Adrenal gland (tissue), 12 donors: ENCODE measurements around the gene RNF169. TPM values are rescaled to one million over a fixed set of nuclear protein-coding genes. Genes with fewer than 3 reads are reported as not detected.

Source experiments
- DNase-seq, 7 donors: peaks; one replicate each; pipeline ENCODE4 v3.0.0-alpha.2; 2019 to 2020
- H3K27ac ChIP-seq, 5 donors: fragments of 200-600 bp; sonication (generic) in 4 of 5; 1 replicate in 3 of 5; 2 replicates in 2 of 5; pipeline versions ENCODE4 v1.5.1 to v1.8.0; 2016 to 2020; ENCODE audit warnings: mild to moderate bottlenecking in 1 of 5
- H3K27me3 ChIP-seq: fragments of 200-600 bp; 2 replicates; pipeline ENCODE4 v1.8.0; 2021
- H3K36me3 ChIP-seq, 2 donors: fragments of 200-600 bp; replicated peaks in 1 of 2; 1 replicate in 1 of 2; 2 replicates in 1 of 2; pipeline versions ENCODE4 v1.5.1 to v1.8.0; 2018 to 2022
- H3K4me1 ChIP-seq, 2 donors: fragments of 200-600 bp; replicated peaks in 1 of 2; 1 replicate in 1 of 2; 2 replicates in 1 of 2; pipeline versions ENCODE4 v1.5.1 to v1.8.0; 2018 to 2021
- H3K4me3 ChIP-seq, 4 donors: fragments of 200-600 bp; sonication (generic) in 3 of 4; one replicate each; pipeline ENCODE4 v1.5.1; 2016 to 2018
- H3K9me3 ChIP-seq, 3 donors: fragments of 200-600 bp; sonication (generic) in 1 of 3; replicated peaks in 1 of 3; 1 replicate in 2 of 3; 2 replicates in 1 of 3; pipeline versions ENCODE4 v1.5.1 to v1.8.0; 2016 to 2021
- POLR2A ChIP-seq, 2 donors: fragments of 450-650 bp; IDR thresholded peaks; one replicate each; pipeline ENCODE4 v1.6.1; 2017; ENCODE audit warnings: antibody characterized with exemption in 2 of 2, mild to moderate bottlenecking in 2 of 2, moderate library complexity in 1 of 2
- WGBS, 4 donors: extraction: QIAGEN DNeasy Blood & Tissue Kit in 2 of 4; methylation state at CpG; one replicate each; pipeline versions ENCODE4 v1.1.5 to v1.1.7; 2013 to 2017; 5-methylcytosine and 5-hydroxymethylcytosine counted together
- intact Hi-C, 2 donors: fragments of 100-400 bp; cut with DNase I; formaldehyde crosslinking; loops; one replicate each; pipeline versions ENCODE4 v1.14.1 to v1.15.0; 2022 to 2023
- polyA plus RNA-seq, 3 donors: library from polyadenylated mRNA; stranded (reverse); fragments of 200-250 nt in 2 of 3; fragments of 350-450 nt in 1 of 3; fragmentation: Illumina TruSeq in 1 of 3; extraction: RNeasy Lipid Tissue Mini Kit (QIAGEN cat#74804) in 1 of 3; gene quantifications; one replicate each; pipeline ENCODE4 v1.2.3, GENCODE V29; 2013 to 2014
- total RNA-seq, 9 donors: library from RNA; depleted of rRNA in 4 of 9; stranded (reverse); fragments of >200 nt in 4 of 9; fragments of 120-200 nt in 1 of 9; fragmentation: NEBNext Ultra II Directional in 1 of 9; extraction: Animal tissue kit (Norgen Biotek cat#: 25700) in 1 of 9; gene quantifications; one replicate each; pipeline versions ENCODE4 v1.1.0 to v1.2.4, GENCODE V29; 2013 to 2023
- TF ChIP-seq, protein P1 (sequence below), 6 experiments: fragments of 450-650 bp in 4 of 6; fragments of 200-600 bp in 2 of 6; sonication (generic) in 1 of 6; IDR thresholded peaks; 1 replicate in 5 of 6; 2 replicates in 1 of 6; pipeline versions ENCODE4 v1.5.1 to v1.8.0; 2016 to 2021; ENCODE audit warnings: antibody characterized with exemption in 6 of 6, mild to moderate bottlenecking in 2 of 6, moderate library complexity in 1 of 6
- donor health status: healthy with polysubstance abuse.
- donor health status: Bipolar disorder and iron deficiency.
- donor health status: DM: yes; HTN: yes; CAD: no.
- donor health status: DM: no; HTN: no; CAD: no.
- donor health status: DM: no; HTN: no; CAD: no.
- donor health status: DM: yes; HTN: yes; CAD: no.

Gene RNF169
- total and polyA plus RNA-seq, 12 donors = 1.9 to 17.8 (median 11.0) TPM

DNA sequence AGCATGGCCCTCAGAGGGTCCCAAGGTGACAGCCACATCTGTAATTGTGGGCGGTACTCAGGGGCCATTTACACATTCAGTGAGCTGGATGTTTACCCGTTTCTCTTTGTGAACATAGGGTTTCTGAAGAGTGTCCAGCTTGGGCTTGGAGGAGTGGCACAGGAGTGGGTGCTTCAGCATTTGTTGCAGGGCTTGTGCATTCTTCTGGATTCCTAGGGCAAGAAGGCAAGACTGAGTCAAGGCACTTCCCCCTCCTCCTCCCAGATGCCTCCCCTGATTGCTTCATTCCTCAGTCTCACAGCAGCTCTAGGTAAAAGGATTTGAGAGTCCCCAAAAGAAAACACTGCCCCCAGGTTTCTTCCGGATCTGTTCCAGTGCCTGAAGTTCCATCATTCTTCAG, 95.4 kb downstream of the RNF169 start:
- WGBS, 4 donors = 93 to 100% (median 96%) methylated on average over 2 to 3 of the region's 3 CpGs
- no peak for TF ChIP-seq POLR2A (IDR thresholded peaks at IDR 0.05)
- intact Hi-C loops = no loop called here
- Histone ChIP-seq H3K36me3 (peaks cover 0 to 22% of the 10 kb centered on the region in 2 donors), H3K27ac (no peak overlapping the region), H3K4me1 (peaks cover 0 to 9% of the 10 kb centered on the region in 2 donors), H3K4me3 (no peak overlapping the region), H3K9me3 (no peaks in the 10 kb centered on the region), H3K27me3 (no peaks in the 10 kb centered on the region)
- no peak for DNase-seq

DNA sequence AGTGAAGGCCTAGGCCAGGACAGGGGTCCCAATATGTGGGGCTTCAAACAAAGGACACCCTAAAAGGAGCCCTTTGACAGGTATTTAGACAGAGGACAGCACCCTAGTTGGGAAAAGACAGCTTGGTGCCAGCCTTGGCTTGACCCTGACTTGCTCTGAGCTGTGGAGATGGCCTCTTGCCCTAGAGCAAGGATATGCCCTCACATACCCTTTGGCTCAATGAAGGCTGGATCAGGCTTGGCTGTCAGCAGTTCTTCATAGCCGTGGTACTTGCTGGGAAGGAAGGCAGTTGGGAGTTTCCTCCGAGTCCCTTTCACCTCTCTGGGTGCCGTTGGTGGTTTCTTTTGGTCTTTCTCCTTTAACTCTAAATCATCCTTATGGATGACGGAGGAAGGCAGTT, 96.2 kb downstream of the RNF169 start:
- Histone ChIP-seq H3K4me1 (peaks cover 0 to 5% of the 10 kb centered on the region in 2 donors), H3K27me3 (no peaks in the 10 kb centered on the region), H3K27ac (no peak overlapping the region), H3K4me3 (no peak overlapping the region), H3K36me3 (peaks cover 0 to 22% of the 10 kb centered on the region in 2 donors), H3K9me3 (no peaks in the 10 kb centered on the region)
- no peak for DNase-seq
- TF ChIP-seq POLR2A (IDR thresholded peaks at IDR 0.05) = no peak
- TF ChIP-seq, protein P1, sequence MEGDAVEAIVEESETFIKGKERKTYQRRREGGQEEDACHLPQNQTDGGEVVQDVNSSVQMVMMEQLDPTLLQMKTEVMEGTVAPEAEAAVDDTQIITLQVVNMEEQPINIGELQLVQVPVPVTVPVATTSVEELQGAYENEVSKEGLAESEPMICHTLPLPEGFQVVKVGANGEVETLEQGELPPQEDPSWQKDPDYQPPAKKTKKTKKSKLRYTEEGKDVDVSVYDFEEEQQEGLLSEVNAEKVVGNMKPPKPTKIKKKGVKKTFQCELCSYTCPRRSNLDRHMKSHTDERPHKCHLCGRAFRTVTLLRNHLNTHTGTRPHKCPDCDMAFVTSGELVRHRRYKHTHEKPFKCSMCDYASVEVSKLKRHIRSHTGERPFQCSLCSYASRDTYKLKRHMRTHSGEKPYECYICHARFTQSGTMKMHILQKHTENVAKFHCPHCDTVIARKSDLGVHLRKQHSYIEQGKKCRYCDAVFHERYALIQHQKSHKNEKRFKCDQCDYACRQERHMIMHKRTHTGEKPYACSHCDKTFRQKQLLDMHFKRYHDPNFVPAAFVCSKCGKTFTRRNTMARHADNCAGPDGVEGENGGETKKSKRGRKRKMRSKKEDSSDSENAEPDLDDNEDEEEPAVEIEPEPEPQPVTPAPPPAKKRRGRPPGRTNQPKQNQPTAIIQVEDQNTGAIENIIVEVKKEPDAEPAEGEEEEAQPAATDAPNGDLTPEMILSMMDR (IDR thresholded peaks at IDR 0.05) = no peak
- intact Hi-C loops = no loop called here
- WGBS, 4 donors = 87 to 96% (median 89%) methylated on average over 4 of the region's 4 CpGs

GRCh38 chr11:74845978-74846517, 97.4 kb downstream of the RNF169 start:
- Histone ChIP-seq H3K36me3 (peaks cover 0 to 25% of the 10 kb centered on the region in 2 donors), H3K4me3 (no peak overlapping the region), H3K4me1 (no peaks in the 10 kb centered on the region), H3K9me3 (no peaks in the 10 kb centered on the region), H3K27ac (no peak overlapping the region), H3K27me3 (no peaks in the 10 kb centered on the region)
- intact Hi-C loops = no loop called here
- TF ChIP-seq POLR2A (IDR thresholded peaks at IDR 0.05) = no peak
- TF ChIP-seq, protein P1 (IDR thresholded peaks at IDR 0.05) = no peak
- WGBS, 4 donors = 94 to 97% (median 96%) methylated on average over 5 of the region's 5 CpGs
- no peak for DNase-seq

GRCh38 chr11:74846770-74847169, 98.1 kb downstream of the RNF169 start:
- Histone ChIP-seq H3K9me3 (no peaks in the 10 kb centered on the region), H3K4me3 (no peak overlapping the region), H3K27me3 (no peaks in the 10 kb centered on the region), H3K4me1 (no peaks in the 10 kb centered on the region), H3K36me3 (peaks cover 0 to 31% of the 10 kb centered on the region in 2 donors), H3K27ac (no peak overlapping the region)
- WGBS, 4 donors = 56 to 65% (median 60%) methylated on average over 2 of the region's 2 CpGs
- DNase-seq = no peak
- TF ChIP-seq, protein P1 (IDR thresholded peaks at IDR 0.05) = peak in 1 of 6 experiments; percentile 0
- no peak for TF ChIP-seq POLR2A (IDR thresholded peaks at IDR 0.05)
- intact Hi-C loops = no loop called here

GRCh38 chr11:74847395-74847794, 98.7 kb downstream of the RNF169 start:
- DNase-seq = no peak
- H3K9me3 ChIP-seq = no peaks in the 10 kb centered on the region
- TF ChIP-seq, protein P1 (IDR thresholded peaks at IDR 0.05) = no peak
- no peak for TF ChIP-seq POLR2A (IDR thresholded peaks at IDR 0.05)
- H3K36me3 ChIP-seq = peaks cover 0 to 30% of the 10 kb centered on the region in 2 donors
- WGBS, 4 donors = 85 to 100% (median 97%) methylated on average over 1 of the region's 1 CpG
- no peaks in the 10 kb centered on the region for H3K27me3 ChIP-seq
- no peak overlapping the region for H3K27ac ChIP-seq
- intact Hi-C loops = no loop called here
- no peak overlapping the region for H3K4me3 ChIP-seq
- no peaks in the 10 kb centered on the region for H3K4me1 ChIP-seq
